PC-3 (cell line): ENCODE data around the gene PDIK1L. TPM values are rescaled to one million over a fixed set of nuclear protein-coding genes. Genes with fewer than 3 reads are reported as not detected.

Source experiments
- ATAC-seq: fragments of 200-7000 bp; cut with Tn5 transposase; 2 replicates; pipeline ENCODE4 v1.9.1; 2020; ENCODE audit warnings: mild to moderate bottlenecking, moderate library complexity
- BruUV-seq: library from RNA; stranded (reverse); fragments of 400-500 nt; replicated peaks from 2 replicates; lab custom pipeline; 2021; lab: Mats Ljungman, UMichigan
- CTCF ChIA-PET: fragments of 300-600 bp; sonication (Branson Sonifier 250); formaldehyde crosslinking; loops from one replicate; lab custom pipeline; 2022; ENCODE audit warnings: antibody characterized with exemption; lab: Charles Lee
- POLR2A ChIA-PET: fragments of 300-600 bp; sonication (Branson Sonifier 250); formaldehyde crosslinking; loops from one replicate; lab custom pipeline; 2022; ENCODE audit warnings: antibody characterized with exemption; ENCODE audit not compliant: unreplicated experiment; lab: Charles Lee
- DNase-seq: peaks from one replicate; pipeline ENCODE4 v3.0.0-alpha.2; 2015
- H2AFZ ChIP-seq: fragments of 300-600 bp; sonication (generic); 2 replicates; pipeline ENCODE4 v1.6.0; 2016; ENCODE audit warnings: antibody characterized with exemption, low read length
- H3F3A ChIP-seq: fragments of 300-600 bp; sonication (generic); one replicate; pipeline ENCODE4 v1.6.0; 2017; ENCODE audit warnings: antibody characterized with exemption, low read length, control low read depth, mild to moderate bottlenecking; ENCODE audit not compliant: unreplicated experiment
- H3K27ac ChIP-seq: fragments of 300-600 bp; sonication (generic); 2 replicates; pipeline ENCODE4 v1.5.1; 2016; ENCODE audit warnings: mild to moderate bottlenecking, low read length
- H3K27me3 ChIP-seq: fragments of 300-600 bp; sonication (generic); 2 replicates; pipeline ENCODE4 v1.6.1; 2016; ENCODE audit warnings: low read length, mixed read lengths
- H3K36me3 ChIP-seq: fragments of 300-600 bp; sonication (generic); 2 replicates; pipeline ENCODE4 v1.6.1; 2016; ENCODE audit warnings: low read depth, mixed run types, low read length, mixed read lengths
- H3K4me1 ChIP-seq: fragments of 300-600 bp; sonication (generic); 2 replicates; pipeline ENCODE4 v1.5.1; 2016; ENCODE audit warnings: low read length; ENCODE audit not compliant: insufficient read depth
- H3K4me2 ChIP-seq: fragments of 300-600 bp; sonication (generic); 2 replicates; pipeline ENCODE4 v1.6.0; 2016; ENCODE audit warnings: low read length
- H3K4me3 ChIP-seq: fragments of 300-600 bp; sonication (generic); 2 replicates; pipeline ENCODE4 v1.5.1; 2016; ENCODE audit warnings: mild to moderate bottlenecking, low read length, mixed read lengths
- H3K79me2 ChIP-seq: fragments of 300-600 bp; sonication (generic); 2 replicates; pipeline ENCODE4 v1.6.1; 2017; ENCODE audit warnings: low read length, mixed read lengths
- H3K9ac ChIP-seq: fragments of 300-600 bp; sonication (generic); 2 replicates; pipeline ENCODE4 v1.6.0; 2016; ENCODE audit warnings: mild to moderate bottlenecking, low read length
- H3K9me2 ChIP-seq: fragments of 300-600 bp; sonication (generic); replicated peaks from 2 replicates; pipeline ENCODE4 v1.6.1; 2016; ENCODE audit warnings: mixed run types, low read length, mixed read lengths
- H3K9me3 ChIP-seq: fragments of 300-600 bp; sonication (generic); 2 replicates; pipeline ENCODE4 v1.6.1; 2016; ENCODE audit warnings: low read length, mixed read lengths
- H4K20me1 ChIP-seq: fragments of 300-600 bp; sonication (generic); 2 replicates; pipeline ENCODE4 v1.6.1; 2016; ENCODE audit warnings: low read length, mixed read lengths
- EZH2 ChIP-seq: fragments of 300-600 bp; sonication (generic); IDR thresholded peaks from one replicate; pipeline ENCODE4 v1.6.1; 2017; ENCODE audit warnings: antibody characterized with exemption, mild to moderate bottlenecking, low read length; ENCODE audit not compliant: unreplicated experiment
- EZH2phosphoT487 ChIP-seq: fragments of 300-600 bp; sonication (generic); IDR thresholded peaks from 2 replicates; pipeline ENCODE4 v1.6.1; 2018; ENCODE audit warnings: mild to moderate bottlenecking, antibody characterized with exemption, low read length, borderline replicate concordance
- intact Hi-C: fragments of 100-400 bp; cut with micrococcal nuclease; formaldehyde crosslinking; loops from 2 replicates; pipeline ENCODE4 v1.9.0; 2023
- total RNA-seq: library from RNA; depleted of rRNA; stranded (reverse); fragments of >200 nt; gene quantifications from 2 replicates; pipeline ENCODE4 v1.2.3, GENCODE V29; 2014
- TF ChIP-seq, protein P1 (sequence below): fragments of 300-600 bp; sonication (generic); conservative IDR thresholded peaks from 2 replicates; pipeline ENCODE4 v1.5.1; 2017; ENCODE audit warnings: antibody characterized with exemption, low read depth, mild to moderate bottlenecking, low read length

Gene PDIK1L
- total RNA-seq, 1 experiment from 2014 or later = 5.2 TPM

- ChIA-PET POLR2A (interaction anchor here (0.7 kb wide), 1 partner anchor 25 kb away, joined by 14 read pairs; no protein-coding TSS in a partner anchor), CTCF (interaction anchor here (0.6 kb wide), 2 partner anchors 73 to 91 kb away, joined by 4 to 5 read pairs; partner anchors contain the start of gene ZNF593)
- Histone ChIP-seq H3K27ac (no peak overlapping the region), H3K27me3 (no peaks in the 10 kb centered on the region), H3K36me3 (no peaks in the 10 kb centered on the region), H3K4me2 (peak overlapping the region; percentile 47; the same call in 1 of the 2 replicates), H3K9ac (no peak overlapping the region), H2AFZ (no peak overlapping the region; the same call in 1 of the 2 replicates), H3F3A (no peaks in the 10 kb centered on the region), H4K20me1 (no peaks in the 10 kb centered on the region), H3K9me2 (no peaks in the 10 kb centered on the region), H3K4me1 (peaks cover 26% of the 10 kb centered on the region), H3K4me3 (no peak overlapping the region), H3K9me3 (no peaks in the 10 kb centered on the region), H3K79me2 (no peaks in the 10 kb centered on the region)
- BruUV-seq = no TSS peak
- ATAC-seq = no peak
- DNase-seq = peak; percentile 45
- intact Hi-C loops = no loop called here
- TF ChIP-seq EZH2 = no peak
- no peak for TF ChIP-seq EZH2phosphoT487
- TF ChIP-seq, protein P1, sequence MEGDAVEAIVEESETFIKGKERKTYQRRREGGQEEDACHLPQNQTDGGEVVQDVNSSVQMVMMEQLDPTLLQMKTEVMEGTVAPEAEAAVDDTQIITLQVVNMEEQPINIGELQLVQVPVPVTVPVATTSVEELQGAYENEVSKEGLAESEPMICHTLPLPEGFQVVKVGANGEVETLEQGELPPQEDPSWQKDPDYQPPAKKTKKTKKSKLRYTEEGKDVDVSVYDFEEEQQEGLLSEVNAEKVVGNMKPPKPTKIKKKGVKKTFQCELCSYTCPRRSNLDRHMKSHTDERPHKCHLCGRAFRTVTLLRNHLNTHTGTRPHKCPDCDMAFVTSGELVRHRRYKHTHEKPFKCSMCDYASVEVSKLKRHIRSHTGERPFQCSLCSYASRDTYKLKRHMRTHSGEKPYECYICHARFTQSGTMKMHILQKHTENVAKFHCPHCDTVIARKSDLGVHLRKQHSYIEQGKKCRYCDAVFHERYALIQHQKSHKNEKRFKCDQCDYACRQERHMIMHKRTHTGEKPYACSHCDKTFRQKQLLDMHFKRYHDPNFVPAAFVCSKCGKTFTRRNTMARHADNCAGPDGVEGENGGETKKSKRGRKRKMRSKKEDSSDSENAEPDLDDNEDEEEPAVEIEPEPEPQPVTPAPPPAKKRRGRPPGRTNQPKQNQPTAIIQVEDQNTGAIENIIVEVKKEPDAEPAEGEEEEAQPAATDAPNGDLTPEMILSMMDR = no peak
These were observed 33.1 kb upstream of the PDIK1L start for GRCh38 chr1:26078286-26079177.

DNA sequence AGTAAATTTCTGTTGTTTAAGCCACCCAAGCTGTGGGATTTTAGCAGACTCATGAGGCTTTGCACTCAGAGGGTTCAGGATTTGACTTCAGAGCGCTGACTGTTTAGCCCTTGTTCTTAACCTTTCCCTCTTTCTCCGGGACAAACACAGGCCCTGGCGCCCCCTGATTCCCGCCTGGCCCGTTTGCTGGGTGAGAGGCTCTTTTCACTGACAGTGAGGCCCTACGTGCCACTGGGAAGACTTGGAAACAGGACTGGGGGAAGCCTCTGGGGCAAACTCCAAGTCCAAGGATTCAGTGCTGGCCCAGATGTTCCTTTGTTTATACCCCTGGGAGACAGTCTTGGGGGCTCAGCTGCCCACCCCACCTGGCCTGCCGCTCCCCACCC, 32.5 kb upstream of the PDIK1L start:
- Histone ChIP-seq H3K4me3 (no peak overlapping the region), H2AFZ (no peak overlapping the region; the same call in 1 of the 2 replicates), H3K4me1 (peaks cover 29% of the 10 kb centered on the region), H3F3A (no peaks in the 10 kb centered on the region), H3K9me2 (no peaks in the 10 kb centered on the region), H3K4me2 (no peak overlapping the region), H3K36me3 (no peaks in the 10 kb centered on the region), H3K9ac (no peak overlapping the region), H3K27me3 (no peaks in the 10 kb centered on the region), H3K9me3 (no peaks in the 10 kb centered on the region), H3K27ac (no peak overlapping the region), H4K20me1 (no peaks in the 10 kb centered on the region), H3K79me2 (no peaks in the 10 kb centered on the region)
- CTCF ChIA-PET = no interaction called here
- POLR2A ChIA-PET = no interaction called here
- ATAC-seq = no peak
- no peak for DNase-seq
- TF ChIP-seq EZH2 (no peak), EZH2phosphoT487 (no peak)
- TF ChIP-seq, protein P1 = no peak
- no TSS peak for BruUV-seq
- intact Hi-C loops = no loop called here
